ENCODE measurements around the gene ACTN1.

- TF ChIP-seq POLR2A (IDR thresholded peaks at IDR 0.05) (no peak), CTCF (IDR thresholded peaks at IDR 0.05) (no peak), POLR2AphosphoS5 (IDR thresholded peaks at IDR 0.05; ENCODE audit: insufficient read depth in 1 of 2, low read depth in 1 of 2) (no peak)
Observed at GRCh38 chr14:68824207-68824516, 154.9 kb downstream of the ACTN1 start.
